DND-41 (cell line): Measurements from ENCODE around the gene HOTAIR.

Experiments used
- EZH2 ChIP-seq: IDR thresholded peaks from 3 replicates; pipeline ENCODE4 v1.6.1; 2012; ENCODE audit warnings: borderline replicate concordance, low read depth, mild to moderate bottlenecking, moderate library complexity, low read length, inconsistent platforms; ENCODE audit not compliant: severe bottlenecking
- TF ChIP-seq, protein P1 (sequence below): IDR thresholded peaks from 2 replicates; pipeline ENCODE4 v1.5.1; 2012; ENCODE audit warnings: borderline replicate concordance, low read length, moderate library complexity, mild to moderate bottlenecking; ENCODE audit not compliant: poor library complexity, severe bottlenecking; ENCODE audit errors: extremely low read depth

DNA sequence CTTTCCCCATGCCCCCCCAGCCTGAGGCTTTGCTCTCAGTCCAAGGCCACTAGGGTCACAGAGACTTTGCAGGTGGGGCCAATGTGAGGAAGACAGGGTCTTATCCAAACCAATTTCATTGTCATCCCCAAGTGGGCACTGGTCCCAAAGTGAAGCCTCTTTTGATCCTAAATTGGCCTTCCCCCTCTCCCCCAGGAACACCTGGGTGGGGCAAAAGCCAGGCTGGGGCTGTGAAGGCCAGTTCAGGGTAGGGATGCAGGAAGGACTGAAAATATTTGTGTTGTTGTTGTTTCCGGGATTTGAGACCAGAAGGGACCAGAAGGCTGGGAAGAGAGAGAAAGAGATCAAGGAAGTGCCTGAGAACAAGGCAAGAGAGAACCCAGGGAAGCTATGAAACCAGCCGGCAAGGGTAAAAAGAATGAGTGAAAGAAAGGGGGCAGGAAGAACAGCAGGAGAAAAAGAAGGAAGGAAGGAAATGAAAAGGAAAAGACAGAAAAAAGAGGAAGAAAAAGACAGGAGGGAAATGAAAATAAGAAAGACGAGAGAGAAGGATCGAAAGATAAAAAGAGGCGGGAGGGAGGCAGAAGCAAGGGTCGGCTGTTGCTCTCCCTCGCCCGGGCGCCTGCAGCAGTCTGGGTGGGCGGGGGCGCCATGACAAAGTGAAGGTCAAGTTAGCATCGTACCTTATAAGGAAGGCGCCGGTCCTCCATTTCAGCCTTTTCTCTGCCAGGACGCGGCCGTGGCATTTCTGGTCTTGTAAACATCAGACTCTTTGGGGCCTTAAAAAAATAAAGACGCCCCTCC lies 9.3 kb downstream of the HOTAIR start:
- TF ChIP-seq, protein P1, sequence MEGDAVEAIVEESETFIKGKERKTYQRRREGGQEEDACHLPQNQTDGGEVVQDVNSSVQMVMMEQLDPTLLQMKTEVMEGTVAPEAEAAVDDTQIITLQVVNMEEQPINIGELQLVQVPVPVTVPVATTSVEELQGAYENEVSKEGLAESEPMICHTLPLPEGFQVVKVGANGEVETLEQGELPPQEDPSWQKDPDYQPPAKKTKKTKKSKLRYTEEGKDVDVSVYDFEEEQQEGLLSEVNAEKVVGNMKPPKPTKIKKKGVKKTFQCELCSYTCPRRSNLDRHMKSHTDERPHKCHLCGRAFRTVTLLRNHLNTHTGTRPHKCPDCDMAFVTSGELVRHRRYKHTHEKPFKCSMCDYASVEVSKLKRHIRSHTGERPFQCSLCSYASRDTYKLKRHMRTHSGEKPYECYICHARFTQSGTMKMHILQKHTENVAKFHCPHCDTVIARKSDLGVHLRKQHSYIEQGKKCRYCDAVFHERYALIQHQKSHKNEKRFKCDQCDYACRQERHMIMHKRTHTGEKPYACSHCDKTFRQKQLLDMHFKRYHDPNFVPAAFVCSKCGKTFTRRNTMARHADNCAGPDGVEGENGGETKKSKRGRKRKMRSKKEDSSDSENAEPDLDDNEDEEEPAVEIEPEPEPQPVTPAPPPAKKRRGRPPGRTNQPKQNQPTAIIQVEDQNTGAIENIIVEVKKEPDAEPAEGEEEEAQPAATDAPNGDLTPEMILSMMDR = no peak
- TF ChIP-seq EZH2 = no peak
